Measurements from ENCODE around the gene NEGR1.

The NEGR1 gene

DNA sequence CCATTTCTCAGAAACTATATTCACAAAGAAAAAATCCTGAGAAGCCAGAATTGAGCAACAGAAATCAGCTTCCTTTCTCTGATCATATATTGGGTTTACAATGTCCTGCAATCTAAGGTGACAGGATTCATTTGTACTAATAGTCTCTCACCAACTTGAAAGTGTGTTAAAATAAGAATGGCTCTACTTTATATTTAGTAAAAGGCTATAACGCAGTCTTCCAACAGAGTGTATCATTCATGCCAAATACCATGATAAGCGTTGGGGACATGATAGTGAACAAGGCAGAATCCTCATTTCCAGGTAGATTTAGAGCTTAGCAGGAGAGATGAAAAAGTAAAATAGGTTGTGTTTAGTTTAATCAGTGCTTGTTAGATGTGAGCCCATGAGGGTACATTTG is 682.3 kb downstream of the NEGR1 start:
- H3K27ac ChIP-seq = no peak overlapping the region
- H4K20me1 ChIP-seq = no peaks in the 10 kb centered on the region
- H3K4me1 ChIP-seq = no peaks in the 10 kb centered on the region; a peak in 1 of 20 replicates
- H3K27me3 ChIP-seq = no peaks in the 10 kb centered on the region
- peaks cover 0 to 3% (median 0%) of the 10 kb centered on the region in 11 experiments; a peak in 4 of 22 replicates for H3K36me3 ChIP-seq
- H3K9ac ChIP-seq = no peak overlapping the region
- TF ChIP-seq Cebpa-rat (IDR thresholded peaks at IDR 0.05) = no peak
- no peak overlapping the region for H3K4me2 ChIP-seq
- H3K9me3 ChIP-seq (replicated peaks in 1 of 11) = peaks cover 0 to 21% (median 11%) of the 10 kb centered on the region in 11 experiments; a peak in 15 of 22 replicates
- H3K4me3 ChIP-seq = no peak overlapping the region

DNA sequence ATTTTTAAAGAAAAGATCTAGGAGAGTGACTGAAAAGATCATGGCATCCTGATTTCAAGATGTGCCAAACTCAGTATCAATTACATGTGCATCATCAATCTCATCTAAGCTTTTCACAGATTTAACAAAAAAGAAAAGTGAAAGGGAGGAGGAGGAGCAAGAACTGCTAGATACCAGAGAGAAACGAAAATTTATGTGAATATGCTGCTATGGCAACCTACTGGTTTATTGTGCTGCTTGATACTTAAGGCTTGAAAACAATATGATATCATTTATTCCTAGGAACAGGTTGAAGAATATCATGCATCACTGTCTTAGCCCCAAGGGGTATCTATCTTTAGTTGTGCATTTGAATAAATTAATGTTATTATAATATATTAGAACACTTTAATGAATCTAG is 683.0 kb downstream of the NEGR1 start:
- Histone ChIP-seq H3K27me3 (no peaks in the 10 kb centered on the region), H4K20me1 (no peaks in the 10 kb centered on the region), H3K27ac (no peak overlapping the region), H3K36me3 (peaks cover 0 to 3% (median 0%) of the 10 kb centered on the region in 11 experiments; a peak in 4 of 22 replicates), H3K9ac (no peak overlapping the region), H3K4me3 (no peak overlapping the region), H3K9me3 (replicated peaks in 1 of 11) (peaks cover 0 to 21% (median 11%) of the 10 kb centered on the region in 11 experiments; a peak in 15 of 22 replicates), H3K4me2 (no peak overlapping the region), H3K4me1 (no peaks in the 10 kb centered on the region; a peak in 1 of 20 replicates)
- no peak for TF ChIP-seq Cebpa-rat (IDR thresholded peaks at IDR 0.05)

DNA sequence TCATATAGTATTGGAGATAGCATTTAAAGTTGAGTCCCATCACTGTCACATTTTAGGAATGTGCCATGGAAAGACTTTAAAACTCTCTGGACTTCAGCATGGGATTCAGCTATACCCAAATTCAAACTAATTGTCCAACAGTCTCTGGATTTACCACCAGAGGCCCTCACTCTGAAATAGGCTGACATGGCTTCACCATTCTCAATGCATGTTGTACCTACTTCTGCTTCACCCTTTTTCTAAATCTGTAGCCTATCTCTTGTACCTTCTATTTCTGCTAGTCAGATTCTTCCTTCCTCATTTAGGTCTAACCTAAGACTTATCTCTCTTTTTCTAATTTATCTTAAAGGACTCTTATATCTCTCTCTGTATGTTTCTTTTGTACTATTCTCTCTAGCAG is 688.8 kb downstream of the NEGR1 start:
- Histone ChIP-seq H3K36me3 (peaks cover 0 to 22% (median 0%) of the 10 kb centered on the region in 11 experiments; a peak in 8 of 22 replicates), H3K9me3 (replicated peaks in 1 of 11) (no peaks in the 10 kb centered on the region), H3K4me2 (no peak overlapping the region), H3K9ac (no peak overlapping the region), H3K4me3 (no peak overlapping the region), H3K27me3 (no peaks in the 10 kb centered on the region), H3K4me1 (peaks cover 0 to 8% (median 0%) of the 10 kb centered on the region in 10 experiments; a peak in 3 of 20 replicates), H4K20me1 (no peaks in the 10 kb centered on the region), H3K27ac (no peak overlapping the region)
- no peak for TF ChIP-seq Cebpa-rat (IDR thresholded peaks at IDR 0.05)

GRCh38 chr1:71592646-71593274 is 689.6 kb downstream of the NEGR1 start:
- H3K4me2 ChIP-seq = no peak overlapping the region
- TF ChIP-seq Cebpa-rat (IDR thresholded peaks at IDR 0.05) = no peak
- H3K4me1 ChIP-seq = peaks cover 0 to 8% (median 0%) of the 10 kb centered on the region in 10 experiments; a peak in 3 of 20 replicates
- no peaks in the 10 kb centered on the region for H3K27me3 ChIP-seq
- no peaks in the 10 kb centered on the region for H4K20me1 ChIP-seq
- H3K27ac ChIP-seq = no peak overlapping the region
- no peaks in the 10 kb centered on the region for H3K9me3 ChIP-seq (replicated peaks in 1 of 11)
- no peak overlapping the region for H3K4me3 ChIP-seq
- peaks cover 0 to 22% (median 0%) of the 10 kb centered on the region in 11 experiments; a peak in 8 of 22 replicates for H3K36me3 ChIP-seq
- H3K9ac ChIP-seq = no peak overlapping the region

- Histone ChIP-seq H3K27ac (no peak overlapping the region), H3K4me3 (no peak overlapping the region), H4K20me1 (no peaks in the 10 kb centered on the region), H3K9me3 (replicated peaks in 1 of 11) (no peaks in the 10 kb centered on the region), H3K27me3 (no peaks in the 10 kb centered on the region), H3K9ac (no peak overlapping the region), H3K36me3 (peaks cover 0 to 22% (median 0%) of the 10 kb centered on the region in 11 experiments; a peak in 8 of 22 replicates), H3K4me1 (peaks cover 0 to 8% (median 0%) of the 10 kb centered on the region in 10 experiments; a peak in 3 of 20 replicates), H3K4me2 (no peak overlapping the region)
- TF ChIP-seq Cebpa-rat (IDR thresholded peaks at IDR 0.05) = no peak
These were observed 693.3 kb downstream of the NEGR1 start for GRCh38 chr1:71589005-71589404.

GRCh38 chr1:71587961-71588360 is 694.4 kb downstream of the NEGR1 start:
- Histone ChIP-seq H4K20me1 (no peaks in the 10 kb centered on the region), H3K9me3 (replicated peaks in 1 of 11) (no peaks in the 10 kb centered on the region), H3K9ac (no peak overlapping the region), H3K36me3 (peaks cover 0 to 21% (median 0%) of the 10 kb centered on the region in 11 experiments; a peak in 8 of 22 replicates), H3K4me2 (no peak overlapping the region), H3K4me1 (peaks cover 0 to 8% (median 0%) of the 10 kb centered on the region in 10 experiments; a peak in 3 of 20 replicates), H3K4me3 (no peak overlapping the region), H3K27ac (no peak overlapping the region), H3K27me3 (no peaks in the 10 kb centered on the region)
- no peak for TF ChIP-seq Cebpa-rat (IDR thresholded peaks at IDR 0.05)

DNA sequence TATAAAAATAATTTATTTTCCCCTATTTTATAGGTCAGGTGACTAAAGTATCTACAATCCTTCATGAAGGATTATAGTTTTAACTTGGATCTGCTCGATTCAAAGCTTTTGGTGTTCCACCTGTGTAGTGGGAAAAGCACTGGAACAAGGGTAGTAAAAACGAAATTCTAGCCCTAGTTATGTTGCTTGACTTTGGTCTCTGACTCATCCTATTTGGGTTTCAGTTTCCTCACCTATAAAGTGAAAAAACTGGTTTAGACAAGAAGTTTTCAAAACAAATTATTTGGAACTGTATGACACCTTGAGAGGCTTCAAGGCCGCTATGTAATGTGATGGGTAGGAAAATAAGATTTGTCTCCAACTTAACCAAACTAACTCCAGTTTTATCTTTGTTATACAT is 696.3 kb downstream of the NEGR1 start:
- Histone ChIP-seq H3K4me2 (no peak overlapping the region), H3K9me3 (replicated peaks in 1 of 11) (no peaks in the 10 kb centered on the region), H3K9ac (no peak overlapping the region), H3K4me1 (peaks cover 0 to 8% (median 0%) of the 10 kb centered on the region in 10 experiments; a peak in 3 of 20 replicates), H3K4me3 (no peak overlapping the region), H4K20me1 (no peaks in the 10 kb centered on the region), H3K36me3 (peaks cover 0 to 6% (median 0%) of the 10 kb centered on the region in 11 experiments; a peak in 4 of 22 replicates), H3K27me3 (no peaks in the 10 kb centered on the region), H3K27ac (no peak overlapping the region)
- no peak for TF ChIP-seq Cebpa-rat (IDR thresholded peaks at IDR 0.05)

GRCh38 chr1:71583756-71584155 is 698.6 kb downstream of the NEGR1 start:
- peaks cover 0 to 8% (median 0%) of the 10 kb centered on the region in 10 experiments; a peak in 3 of 20 replicates for H3K4me1 ChIP-seq
- no peaks in the 10 kb centered on the region for H3K36me3 ChIP-seq
- H3K27ac ChIP-seq = no peak overlapping the region
- no peaks in the 10 kb centered on the region for H3K9me3 ChIP-seq (replicated peaks in 1 of 11)
- H3K9ac ChIP-seq = no peak overlapping the region
- no peaks in the 10 kb centered on the region for H4K20me1 ChIP-seq
- no peak overlapping the region for H3K4me3 ChIP-seq
- no peaks in the 10 kb centered on the region for H3K27me3 ChIP-seq
- H3K4me2 ChIP-seq = no peak overlapping the region
- TF ChIP-seq Cebpa-rat (IDR thresholded peaks at IDR 0.05) = no peak

GRCh38 chr1:71582673-71583072 is 699.7 kb downstream of the NEGR1 start:
- H3K4me2 ChIP-seq = no peak overlapping the region
- H3K27ac ChIP-seq = no peak overlapping the region
- H3K4me1 ChIP-seq = 0 out of 20 replicates have a peak, but pooled peaks cover 0 to 8% (median 0%) of the 10 kb centered on the region in 10 experiments
- no peaks in the 10 kb centered on the region for H3K27me3 ChIP-seq
- no peak overlapping the region for H3K9ac ChIP-seq
- no peak for TF ChIP-seq Cebpa-rat (IDR thresholded peaks at IDR 0.05)
- no peaks in the 10 kb centered on the region for H4K20me1 ChIP-seq
- H3K36me3 ChIP-seq = no peaks in the 10 kb centered on the region
- H3K9me3 ChIP-seq (replicated peaks in 1 of 11) = no peaks in the 10 kb centered on the region
- H3K4me3 ChIP-seq = no peak overlapping the region
